SK-N-SH treated with all-trans-retinoic acid at 6 μM for 48 hours (cell line): ENCODE data around the gene OR4A47.

Experiments used
- BACH2 ChIP-seq: fragments of 250-450 bp; sonication (Bioruptor Pico); IDR thresholded peaks from 2 replicates; pipeline ENCODE4 v1.9.0; 2021; ENCODE audit warnings: mild to moderate bottlenecking, borderline replicate concordance
- OSR1 ChIP-seq: fragments of 250-450 bp; sonication (Bioruptor Pico); IDR thresholded peaks from 2 replicates; pipeline ENCODE4 v1.8.0; 2022; ENCODE audit warnings: moderate library complexity, mild to moderate bottlenecking, inconsistent platforms
- RARB ChIP-seq: fragments of 250-450 bp; sonication (Bioruptor Pico); IDR thresholded peaks from 2 replicates; pipeline ENCODE4 v1.8.0; 2021; ENCODE audit warnings: mild to moderate bottlenecking, moderate library complexity
- TCF4 ChIP-seq: fragments of 250-450 bp; sonication (Bioruptor Pico); IDR thresholded peaks from 2 replicates; pipeline ENCODE4 v1.8.0; 2021; ENCODE audit warnings: mild to moderate bottlenecking, moderate library complexity, borderline replicate concordance
- ZFP30 ChIP-seq: fragments of 450-650 bp; formaldehyde crosslinking; IDR thresholded peaks from 2 replicates; pipeline ENCODE4 v1.5.0; 2022; ENCODE audit warnings: mild to moderate bottlenecking, moderate library complexity
- ZNF8 ChIP-seq: fragments of 450-650 bp; formaldehyde crosslinking; IDR thresholded peaks from 2 replicates; pipeline ENCODE4 v1.5.0; 2020; ENCODE audit warnings: mild to moderate bottlenecking, moderate library complexity
- TF ChIP-seq, protein P1 (sequence below): fragments of 250-450 bp; sonication (Bioruptor Pico); IDR thresholded peaks from 2 replicates; pipeline ENCODE4 v1.5.1; 2021; ENCODE audit warnings: mild to moderate bottlenecking, moderate library complexity
- TF ChIP-seq, protein P2 (sequence below): fragments of 250-450 bp; sonication (Bioruptor Pico); IDR thresholded peaks from 2 replicates; pipeline ENCODE4 v1.8.0; 2020; ENCODE audit warnings: mild to moderate bottlenecking, moderate library complexity, borderline replicate concordance

DNA sequence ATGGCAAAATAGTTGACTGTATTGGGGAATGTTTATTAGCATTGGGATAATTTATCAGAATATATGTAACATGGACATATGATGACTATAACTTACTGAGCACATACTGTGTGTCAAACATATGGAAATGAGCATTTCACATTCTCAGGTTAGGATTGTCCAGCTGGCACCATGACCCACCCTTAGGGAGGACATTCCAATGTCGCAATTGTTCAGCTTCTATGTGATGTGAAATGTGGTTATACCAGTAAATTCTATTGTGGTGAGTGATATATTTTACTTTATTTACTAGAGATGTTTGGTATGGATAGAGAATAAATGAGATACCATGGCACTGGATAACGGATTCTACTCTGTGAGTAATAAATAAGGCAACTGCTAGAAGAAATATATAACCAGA lies 50.4 kb downstream of the OR4A47 start:
- TF ChIP-seq, protein P1, sequence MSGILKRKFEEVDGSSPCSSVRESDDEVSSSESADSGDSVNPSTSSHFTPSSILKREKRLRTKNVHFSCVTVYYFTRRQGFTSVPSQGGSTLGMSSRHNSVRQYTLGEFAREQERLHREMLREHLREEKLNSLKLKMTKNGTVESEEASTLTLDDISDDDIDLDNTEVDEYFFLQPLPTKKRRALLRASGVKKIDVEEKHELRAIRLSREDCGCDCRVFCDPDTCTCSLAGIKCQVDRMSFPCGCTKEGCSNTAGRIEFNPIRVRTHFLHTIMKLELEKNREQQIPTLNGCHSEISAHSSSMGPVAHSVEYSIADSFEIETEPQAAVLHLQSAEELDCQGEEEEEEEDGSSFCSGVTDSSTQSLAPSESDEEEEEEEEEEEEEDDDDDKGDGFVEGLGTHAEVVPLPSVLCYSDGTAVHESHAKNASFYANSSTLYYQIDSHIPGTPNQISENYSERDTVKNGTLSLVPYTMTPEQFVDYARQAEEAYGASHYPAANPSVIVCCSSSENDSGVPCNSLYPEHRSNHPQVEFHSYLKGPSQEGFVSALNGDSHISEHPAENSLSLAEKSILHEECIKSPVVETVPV (CRISPR knock-in tag), result no peak
- TF ChIP-seq, protein P2, sequence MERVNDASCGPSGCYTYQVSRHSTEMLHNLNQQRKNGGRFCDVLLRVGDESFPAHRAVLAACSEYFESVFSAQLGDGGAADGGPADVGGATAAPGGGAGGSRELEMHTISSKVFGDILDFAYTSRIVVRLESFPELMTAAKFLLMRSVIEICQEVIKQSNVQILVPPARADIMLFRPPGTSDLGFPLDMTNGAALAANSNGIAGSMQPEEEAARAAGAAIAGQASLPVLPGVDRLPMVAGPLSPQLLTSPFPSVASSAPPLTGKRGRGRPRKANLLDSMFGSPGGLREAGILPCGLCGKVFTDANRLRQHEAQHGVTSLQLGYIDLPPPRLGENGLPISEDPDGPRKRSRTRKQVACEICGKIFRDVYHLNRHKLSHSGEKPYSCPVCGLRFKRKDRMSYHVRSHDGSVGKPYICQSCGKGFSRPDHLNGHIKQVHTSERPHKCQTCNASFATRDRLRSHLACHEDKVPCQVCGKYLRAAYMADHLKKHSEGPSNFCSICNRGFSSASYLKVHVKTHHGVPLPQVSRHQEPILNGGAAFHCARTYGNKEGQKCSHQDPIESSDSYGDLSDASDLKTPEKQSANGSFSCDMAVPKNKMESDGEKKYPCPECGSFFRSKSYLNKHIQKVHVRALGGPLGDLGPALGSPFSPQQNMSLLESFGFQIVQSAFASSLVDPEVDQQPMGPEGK, result no peak
- TF ChIP-seq OSR1, result no peak
- no peak for TF ChIP-seq RARB (CRISPR knock-in tag)
- TF ChIP-seq ZFP30 (CRISPR knock-in tag), result no peak
- no peak for TF ChIP-seq BACH2 (CRISPR knock-in tag)
- TF ChIP-seq ZNF8 (CRISPR knock-in tag), result no peak
- TF ChIP-seq TCF4 (CRISPR knock-in tag), result no peak
